Measurements from ENCODE around the gene FASTKD3. TPM values are rescaled to one million over a fixed set of nuclear protein-coding genes. Genes with fewer than 3 reads are reported as not detected.

Gene FASTKD3
- total RNA-seq, 2 donors from 2014 or later, result 11.4 to 12.2 TPM

DNA sequence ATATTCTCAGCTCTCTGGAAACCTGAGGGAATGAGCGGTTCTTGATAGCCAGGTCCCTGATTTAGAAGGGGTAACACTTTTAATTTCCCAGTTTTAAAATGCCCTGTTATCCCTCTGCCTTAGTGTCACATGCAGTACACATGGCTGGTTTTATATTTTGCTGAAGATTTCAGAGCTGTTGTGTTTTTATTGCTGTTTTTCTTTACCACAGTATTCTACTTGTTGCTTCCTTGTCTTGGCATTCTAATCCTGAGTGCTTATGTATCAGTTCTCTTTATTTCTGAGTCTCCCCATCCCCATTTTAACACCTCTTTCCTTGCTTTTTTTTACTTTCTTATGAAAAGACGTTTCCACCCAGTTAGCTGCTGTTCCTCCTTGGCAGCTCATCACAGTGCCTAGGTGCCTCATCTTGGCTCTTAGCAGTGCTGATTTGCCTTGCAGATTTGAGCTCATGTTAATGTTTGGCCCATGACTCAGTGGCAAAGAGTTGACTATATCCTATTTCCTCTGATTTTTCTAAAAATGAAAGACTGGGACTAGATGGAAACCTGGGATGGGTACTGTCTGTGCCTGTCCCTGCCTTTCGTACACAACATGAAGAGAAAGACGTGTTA lies 3.8 kb upstream of the FASTKD3 start:
- Histone ChIP-seq H3K9me3 (no peaks in the 10 kb centered on the region), H3K4me1 (peaks cover 10% of the 10 kb centered on the region), H3K4me3 (no peak overlapping the region), H3K9ac (ENCODE audit: low read depth in 2 of 2, low read length in 2 of 2) (no peak overlapping the region), H3K27me3 (no peaks in the 10 kb centered on the region), H3K27ac (no peak overlapping the region), H3K36me3 (peaks cover 11% of the 10 kb centered on the region)
- intact Hi-C loops (cut with DNase I), result no loop called here
- DNase-seq, result no peak
- TF ChIP-seq, protein P1, sequence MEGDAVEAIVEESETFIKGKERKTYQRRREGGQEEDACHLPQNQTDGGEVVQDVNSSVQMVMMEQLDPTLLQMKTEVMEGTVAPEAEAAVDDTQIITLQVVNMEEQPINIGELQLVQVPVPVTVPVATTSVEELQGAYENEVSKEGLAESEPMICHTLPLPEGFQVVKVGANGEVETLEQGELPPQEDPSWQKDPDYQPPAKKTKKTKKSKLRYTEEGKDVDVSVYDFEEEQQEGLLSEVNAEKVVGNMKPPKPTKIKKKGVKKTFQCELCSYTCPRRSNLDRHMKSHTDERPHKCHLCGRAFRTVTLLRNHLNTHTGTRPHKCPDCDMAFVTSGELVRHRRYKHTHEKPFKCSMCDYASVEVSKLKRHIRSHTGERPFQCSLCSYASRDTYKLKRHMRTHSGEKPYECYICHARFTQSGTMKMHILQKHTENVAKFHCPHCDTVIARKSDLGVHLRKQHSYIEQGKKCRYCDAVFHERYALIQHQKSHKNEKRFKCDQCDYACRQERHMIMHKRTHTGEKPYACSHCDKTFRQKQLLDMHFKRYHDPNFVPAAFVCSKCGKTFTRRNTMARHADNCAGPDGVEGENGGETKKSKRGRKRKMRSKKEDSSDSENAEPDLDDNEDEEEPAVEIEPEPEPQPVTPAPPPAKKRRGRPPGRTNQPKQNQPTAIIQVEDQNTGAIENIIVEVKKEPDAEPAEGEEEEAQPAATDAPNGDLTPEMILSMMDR (IDR thresholded peaks at IDR 0.05), result no peak

DNA sequence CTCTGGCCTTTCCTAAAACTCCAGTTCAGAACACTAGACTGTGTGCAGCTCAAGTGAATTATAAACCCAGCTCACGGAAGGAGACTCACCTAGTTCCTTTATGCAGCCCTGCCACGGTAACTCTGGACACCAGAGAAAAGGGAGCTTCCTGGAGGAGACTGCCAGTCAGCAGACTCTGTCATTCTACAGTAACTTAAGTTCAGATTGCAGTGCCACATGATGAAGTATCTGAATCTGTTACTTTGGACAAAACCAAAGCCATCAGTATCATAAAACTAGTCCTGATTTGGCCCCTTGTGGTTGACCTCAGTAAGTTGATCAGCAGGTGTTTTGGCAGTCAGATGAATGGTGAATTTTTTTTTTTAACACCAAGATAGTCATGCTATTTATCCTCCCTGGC lies 2.8 kb upstream of the FASTKD3 start:
- Histone ChIP-seq H3K4me1 (peaks cover 10% of the 10 kb centered on the region), H3K36me3 (peaks cover 10% of the 10 kb centered on the region), H3K27ac (peak overlapping the region; percentile 42), H3K9me3 (no peaks in the 10 kb centered on the region), H3K27me3 (no peaks in the 10 kb centered on the region), H3K9ac (ENCODE audit: low read depth in 2 of 2, low read length in 2 of 2) (no peak overlapping the region), H3K4me3 (no peak overlapping the region)
- intact Hi-C loops (cut with DNase I), result no loop called here
- DNase-seq, result peak; percentile 50
- TF ChIP-seq, protein P1 (IDR thresholded peaks at IDR 0.05), result no peak

DNA sequence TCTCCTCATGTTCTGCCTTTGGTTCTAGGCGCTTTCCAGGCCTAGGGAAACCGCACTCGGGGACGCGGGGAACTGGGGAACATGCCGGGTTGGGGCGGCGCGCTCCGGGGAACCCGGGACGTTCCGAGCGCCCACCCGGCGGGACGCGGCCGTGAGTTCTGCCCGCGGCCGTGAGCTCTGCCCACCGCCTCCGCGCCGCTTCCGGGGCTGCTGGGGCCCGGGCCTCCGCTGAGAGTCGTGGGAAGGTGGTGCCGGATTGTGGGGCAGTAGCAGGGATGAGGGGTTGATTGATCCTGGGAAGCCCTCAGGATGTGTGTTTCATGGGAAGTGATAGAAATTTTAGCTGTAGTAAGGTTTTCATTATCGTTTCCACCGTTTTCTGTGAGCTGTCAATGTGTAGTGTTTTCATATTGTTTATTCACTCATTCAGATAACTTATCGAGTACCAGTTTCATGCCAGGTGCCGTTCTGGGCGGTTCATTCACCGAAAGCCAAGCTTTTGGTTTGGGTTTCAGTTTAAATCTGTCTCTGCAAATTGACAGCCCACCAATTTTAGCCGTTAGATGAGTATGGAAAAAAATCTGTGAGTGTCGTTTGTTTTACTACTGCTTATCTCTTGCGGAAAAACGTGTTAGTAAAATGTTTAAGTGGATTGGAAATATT lies 774 bp upstream of the FASTKD3 start:
- Histone ChIP-seq H3K27ac (peak overlapping the region; percentile 73), H3K4me3 (peak overlapping the region; percentile 88), H3K36me3 (no peaks in the 10 kb centered on the region), H3K9ac (ENCODE audit: low read depth in 2 of 2, low read length in 2 of 2) (peak overlapping the region; percentile 87 to 88), H3K9me3 (no peaks in the 10 kb centered on the region), H3K4me1 (peaks cover 10% of the 10 kb centered on the region), H3K27me3 (no peaks in the 10 kb centered on the region)
- no peak for DNase-seq
- TF ChIP-seq, protein P1 (IDR thresholded peaks at IDR 0.05), result no peak
- intact Hi-C loops (cut with DNase I), result no loop called here

DNA sequence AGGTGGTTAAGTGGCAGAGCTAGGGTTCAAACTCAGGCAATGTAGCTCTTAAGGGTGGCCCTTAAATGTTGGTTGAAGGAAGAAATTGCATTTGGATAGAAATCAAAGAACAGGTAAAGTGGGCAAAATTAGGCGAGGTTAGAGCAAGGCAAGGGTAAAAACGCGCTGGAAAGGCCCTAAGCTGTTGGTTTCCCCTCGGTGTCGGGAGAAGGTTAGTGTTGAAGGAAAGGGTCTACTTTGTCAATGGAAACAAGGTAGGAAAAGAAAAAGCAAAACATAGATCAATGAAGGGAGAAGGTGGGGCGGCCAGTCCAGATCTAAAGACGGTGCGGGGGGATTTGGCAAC lies 431 bp downstream of the FASTKD3 start:
- no peaks in the 10 kb centered on the region for H3K36me3 ChIP-seq
- no peaks in the 10 kb centered on the region for H3K9me3 ChIP-seq
- DNase-seq, result no peak
- TF ChIP-seq, protein P1 (IDR thresholded peaks at IDR 0.05), result no peak
- H3K27ac ChIP-seq, result peak overlapping the region; percentile 53
- no peaks in the 10 kb centered on the region for H3K27me3 ChIP-seq
- H3K4me1 ChIP-seq, result peaks cover 10% of the 10 kb centered on the region
- intact Hi-C loops (cut with DNase I), result no loop called here
- peak overlapping the region; percentile 87 to 88 for H3K9ac ChIP-seq (ENCODE audit: low read depth in 2 of 2, low read length in 2 of 2)
- H3K4me3 ChIP-seq, result peak overlapping the region; percentile 88

DNA sequence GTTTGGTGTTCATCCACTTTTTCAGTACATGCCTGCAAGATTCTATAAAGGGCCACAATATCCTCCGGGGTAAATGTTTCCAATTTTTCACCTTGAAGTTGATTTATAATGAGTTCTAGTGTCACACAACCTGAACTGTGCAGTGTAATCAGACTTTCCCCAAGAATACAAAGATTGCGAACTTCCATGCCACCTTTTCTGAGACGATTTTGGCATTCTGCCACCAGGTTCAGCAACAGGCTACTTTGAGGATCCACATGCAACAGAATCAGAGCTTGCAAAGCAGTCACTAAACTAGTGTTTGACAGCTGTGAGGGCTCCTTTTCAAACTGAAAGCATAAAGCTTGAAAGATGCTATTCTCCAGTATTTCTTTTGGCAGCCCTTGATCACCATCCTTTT lies 1.6 kb downstream of the FASTKD3 start:
- intact Hi-C loops (cut with DNase I), result no loop called here
- H3K9ac ChIP-seq (ENCODE audit: low read depth in 2 of 2, low read length in 2 of 2), result no peak overlapping the region
- no peak for DNase-seq
- H3K4me1 ChIP-seq, result peaks cover 10% of the 10 kb centered on the region
- H3K4me3 ChIP-seq, result no peak overlapping the region
- no peaks in the 10 kb centered on the region for H3K27me3 ChIP-seq
- no peaks in the 10 kb centered on the region for H3K9me3 ChIP-seq
- H3K36me3 ChIP-seq, result no peaks in the 10 kb centered on the region
- TF ChIP-seq, protein P1 (IDR thresholded peaks at IDR 0.05), result no peak
- H3K27ac ChIP-seq, result no peak overlapping the region

All from colonic mucosa (tissue), 4 donors.